GM13977 (cell line): ENCODE results near the gene ZNF853.
"Not testable (repeated sequence)": the region's sequence is repeated elsewhere in the genome, so short reads cannot be mapped to it uniquely, and the experiment has no call there.

Experiments
- DNase-seq: peaks from one replicate; pipeline ENCODE4 v3.0.0; 2012; ENCODE audit warnings: low spot score
- in situ Hi-C: fragments of 300-500 bp; cut with MboI; formaldehyde crosslinking; loops from one replicate; pipeline ENCODE4 v1.12.0; 2022; ENCODE audit warnings: low sequenced_read_pairs, low pct_unique_long_range_greater_than_20kb, mixed read lengths, inconsistent platforms; ENCODE audit not compliant: unreplicated experiment
- TF ChIP-seq, protein P1 (sequence below): IDR thresholded peaks from 2 replicates; pipeline ENCODE4 v1.5.1; 2012; ENCODE audit warnings: mild to moderate bottlenecking, control low read depth; ENCODE audit not compliant: insufficient read depth; ENCODE audit errors: extremely low read depth, missing control alignments

Gene ZNF853

DNA sequence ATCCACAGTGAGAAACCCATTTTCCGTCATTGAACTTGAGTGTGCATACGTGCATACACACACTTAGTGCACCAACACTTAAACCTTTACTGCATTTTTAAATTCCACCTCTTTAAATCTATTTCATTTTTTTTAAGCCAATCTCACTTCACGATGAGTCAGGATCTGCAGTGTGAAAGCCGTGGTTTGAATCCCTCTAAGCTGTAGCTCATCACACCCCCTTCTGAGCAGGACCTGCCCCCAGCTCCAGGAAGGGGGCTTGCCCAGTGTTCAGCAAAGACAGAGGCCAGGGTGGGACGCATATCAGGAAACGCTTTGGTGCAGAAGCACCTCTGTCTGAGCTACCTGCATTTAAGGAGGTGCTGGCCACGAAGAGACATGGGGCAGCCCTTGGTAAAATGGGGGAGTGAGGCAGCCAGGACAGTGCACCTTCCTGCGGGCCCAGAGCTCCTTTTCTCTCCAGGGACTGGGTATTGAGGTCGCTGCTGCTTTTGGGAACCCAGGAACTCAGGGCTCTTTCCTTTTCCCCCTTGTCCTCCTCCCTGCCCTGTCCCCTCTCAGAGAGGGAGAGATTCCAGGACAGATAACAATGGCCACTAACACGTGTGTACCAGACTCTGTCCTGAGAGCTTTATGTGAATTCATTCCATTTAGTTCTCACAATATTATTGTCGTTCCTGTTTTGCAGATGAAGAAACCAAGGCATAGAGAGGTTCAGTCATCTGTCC is 43.4 kb downstream of the ZNF853 start:
- no peak for DNase-seq
- in situ Hi-C loops: no loop called here
- TF ChIP-seq, protein P1, sequence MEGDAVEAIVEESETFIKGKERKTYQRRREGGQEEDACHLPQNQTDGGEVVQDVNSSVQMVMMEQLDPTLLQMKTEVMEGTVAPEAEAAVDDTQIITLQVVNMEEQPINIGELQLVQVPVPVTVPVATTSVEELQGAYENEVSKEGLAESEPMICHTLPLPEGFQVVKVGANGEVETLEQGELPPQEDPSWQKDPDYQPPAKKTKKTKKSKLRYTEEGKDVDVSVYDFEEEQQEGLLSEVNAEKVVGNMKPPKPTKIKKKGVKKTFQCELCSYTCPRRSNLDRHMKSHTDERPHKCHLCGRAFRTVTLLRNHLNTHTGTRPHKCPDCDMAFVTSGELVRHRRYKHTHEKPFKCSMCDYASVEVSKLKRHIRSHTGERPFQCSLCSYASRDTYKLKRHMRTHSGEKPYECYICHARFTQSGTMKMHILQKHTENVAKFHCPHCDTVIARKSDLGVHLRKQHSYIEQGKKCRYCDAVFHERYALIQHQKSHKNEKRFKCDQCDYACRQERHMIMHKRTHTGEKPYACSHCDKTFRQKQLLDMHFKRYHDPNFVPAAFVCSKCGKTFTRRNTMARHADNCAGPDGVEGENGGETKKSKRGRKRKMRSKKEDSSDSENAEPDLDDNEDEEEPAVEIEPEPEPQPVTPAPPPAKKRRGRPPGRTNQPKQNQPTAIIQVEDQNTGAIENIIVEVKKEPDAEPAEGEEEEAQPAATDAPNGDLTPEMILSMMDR: no peak

- DNase-seq, in situ Hi-C loops: not testable (repeated sequence)
These were observed 55.4 kb downstream of the ZNF853 start for GRCh38 chr7:6670851-6671250.
